Smooth muscle cell of bladder (primary cell): Measurements from ENCODE around the gene BFAR. TPM values are rescaled to one million over a fixed set of nuclear protein-coding genes. Genes with fewer than 3 reads are reported as not detected.

Experiments used
- total RNA-seq: library from RNA; depleted of rRNA; stranded (reverse); fragments of >200 nt; gene quantifications from 2 replicates; pipeline ENCODE4 v1.2.3, GENCODE V29; 2014

The BFAR gene
- 57.2 and 58.2 TPM in 2 replicates for total RNA-seq

GRCh38 chr16:14632693-14633569 lies at the start of gene BFAR:
TSS of gene BFAR (plus strand) at chr16:14632951. CDS start at chr16:14644347, 11,396 bp downstream.

GRCh38 chr16:14629919-14630619 lies 2.7 kb upstream of the BFAR start, which contains the start of gene PARN:
TSS of gene PARN (minus strand) at chr16:14630260. CDS start at chr16:14630125, 135 bp downstream.

GRCh38 chr16:14694129-14694528 lies 61.4 kb downstream of the BFAR start, which contains the start of gene PLA2G10:
TSS of gene PLA2G10 (minus strand) at chr16:14694308. CDS start at chr16:14694229, 79 bp downstream.

GRCh38 chr16:14703156-14704011 lies 70.6 kb downstream of the BFAR start, which contains the start of gene NPIPA3:
TSS of gene NPIPA3 (plus strand) at chr16:14703411. CDS start at chr16:14708944, 5,533 bp downstream.

Other genes starting within 250 kb of the BFAR start
- gene PARN, start 2.7 kb upstream of the BFAR start, total RNA-seq: 27.7 and 31.1 TPM in 2 replicates
- gene PLA2G10, start 61.4 kb downstream of the BFAR start, total RNA-seq: not detected in 2 replicates
- gene NPIPA3, start 70.5 kb downstream of the BFAR start, total RNA-seq: 0.57 and 1.5 TPM in 2 replicates
- 1.5 TPM in 1 of 2 replicates, not detected in the other for gene NPIPA2, start 109.6 kb downstream of the BFAR start, total RNA-seq
- gene NOMO1, start 200.8 kb downstream of the BFAR start, total RNA-seq: 113 and 138 TPM in 2 replicates